Endodermal cell (in vitro differentiated cells): ENCODE data around the gene SRSF5. TPM values are rescaled to one million over a fixed set of nuclear protein-coding genes. Genes with fewer than 3 reads are reported as not detected.

ENCODE experiments used
- DNase-seq: peaks from one replicate; pipeline ENCODE4 v3.0.0-alpha.2; 2017
- H3K27ac ChIP-seq: 2 replicates; pipeline ENCODE4 v1.5.1; 2013; ENCODE audit warnings: mild to moderate bottlenecking, low read depth, low read length, moderate library complexity
- H3K27me3 ChIP-seq: 2 replicates; pipeline ENCODE4 v1.6.1; 2013; ENCODE audit warnings: mild to moderate bottlenecking, low read length, moderate library complexity; ENCODE audit not compliant: insufficient read depth, control insufficient read depth, poor library complexity, severe bottlenecking
- H3K36me3 ChIP-seq: 2 replicates; pipeline ENCODE4 v1.7.0; 2013; ENCODE audit warnings: mild to moderate bottlenecking, low read length, moderate library complexity; ENCODE audit not compliant: control insufficient read depth, insufficient read depth
- H3K4me1 ChIP-seq: one replicate; pipeline ENCODE4 v1.7.0; 2013; ENCODE audit warnings: low read length; ENCODE audit not compliant: control insufficient read depth, insufficient read depth
- H3K4me3 ChIP-seq: 2 replicates; pipeline ENCODE4 v1.5.1; 2013; ENCODE audit warnings: mild to moderate bottlenecking, low read length, moderate library complexity
- H3K9ac ChIP-seq: 2 replicates; pipeline ENCODE4 v1.6.1; 2013; ENCODE audit warnings: mild to moderate bottlenecking, low read length, moderate library complexity; ENCODE audit not compliant: poor library complexity, severe bottlenecking; ENCODE audit errors: extremely low read depth
- H3K9me3 ChIP-seq: 2 replicates; pipeline ENCODE4 v1.6.1; 2013; ENCODE audit warnings: mild to moderate bottlenecking, low read length, moderate library complexity; ENCODE audit not compliant: control insufficient read depth
- H3K27ac Mint-ChIP-seq: 2 replicates; pipeline ENCODE4 v1.8.0; 2020; ENCODE audit warnings: mixed read lengths
- H3K27me3 Mint-ChIP-seq: 2 replicates; pipeline ENCODE4 v1.8.0; 2021; ENCODE audit warnings: mild to moderate bottlenecking, mixed read lengths; ENCODE audit not compliant: insufficient read depth
- H3K36me3 Mint-ChIP-seq: 2 replicates; pipeline ENCODE4 v1.8.0; 2020; ENCODE audit warnings: low read depth, mixed read lengths
- H3K4me1 Mint-ChIP-seq: 2 replicates; pipeline ENCODE4 v1.8.0; 2020; ENCODE audit warnings: mixed read lengths
- H3K4me3 Mint-ChIP-seq: 2 replicates; pipeline ENCODE4 v1.8.0; 2020; ENCODE audit warnings: mild to moderate bottlenecking, moderate library complexity, mixed read lengths
- H3K9me3 Mint-ChIP-seq: 2 replicates; pipeline ENCODE4 v1.8.0; 2020; ENCODE audit warnings: mild to moderate bottlenecking, mixed read lengths
- CTCF ChIP-seq: fragments of 200-600 bp; sonication (generic); conservative IDR thresholded peaks from 2 replicates; pipeline ENCODE4 v1.5.0; 2021; ENCODE audit warnings: antibody characterized with exemption, mild to moderate bottlenecking
- WGBS, 2 experiments: methylation state at CpG; one replicate each; pipeline versions ENCODE4 v1.1.5 to v1.1.7; 2013; ENCODE audit warnings: missing lambda C conversion rate in 2 of 2, mixed read lengths in 1 of 2; ENCODE audit not compliant: insufficient coverage in 1 of 2, insufficient read length in 1 of 2; 5-methylcytosine and 5-hydroxymethylcytosine counted together
- total RNA-seq, 2 donors: library from RNA; stranded (reverse); fragmentation: NEBNext Ultra II Directional in 1 of 2; extraction: Animal tissue kit (Norgen Biotek cat#: 25700) in 1 of 2; gene quantifications; 2 replicates in 1 of 2; 3 replicates in 1 of 2; pipeline ENCODE4 v1.2.1, GENCODE V29; 2021

SRSF5 gene
- total RNA-seq, 2 donors from 2014 or later, result 285 to 307 TPM

- peaks cover 6% of the 10 kb centered on the region for H3K4me1 Mint-ChIP-seq
- no peak overlapping the region for H3K9ac ChIP-seq
- no peak overlapping the region for H3K4me3 Mint-ChIP-seq
- H3K9me3 Mint-ChIP-seq, result peaks cover 4% of the 10 kb centered on the region
- H3K36me3 ChIP-seq, result no peaks in the 10 kb centered on the region
- no peaks in the 10 kb centered on the region for H3K36me3 Mint-ChIP-seq
- 93% methylated on average over 2 to 5 of the region's 5 CpGs for WGBS, 2 experiments
- no peaks in the 10 kb centered on the region for H3K27me3 ChIP-seq
- H3K27ac ChIP-seq, result no peak overlapping the region
- peaks cover 5% of the 10 kb centered on the region for H3K27me3 Mint-ChIP-seq
- no peaks in the 10 kb centered on the region for H3K4me1 ChIP-seq
- H3K4me3 ChIP-seq, result no peak overlapping the region
- no peak for TF ChIP-seq CTCF
- no peaks in the 10 kb centered on the region for H3K9me3 ChIP-seq
- H3K27ac Mint-ChIP-seq, result no peak overlapping the region
- DNase-seq, result no peak
Observed at GRCh38 chr14:69797573-69798338, 30.8 kb downstream of the SRSF5 start.

GRCh38 chr14:69798339-69798735 is 31.4 kb downstream of the SRSF5 start:
- no peak overlapping the region for H3K4me3 ChIP-seq
- 98 to 100% methylated on average over 4 of the region's 4 CpGs for WGBS, 2 experiments
- H3K27me3 Mint-ChIP-seq, result peaks cover 5% of the 10 kb centered on the region

GRCh38 chr14:69803753-69804152 is 36.8 kb downstream of the SRSF5 start:
- peaks cover 4% of the 10 kb centered on the region for H3K9me3 Mint-ChIP-seq
- peaks cover 7% of the 10 kb centered on the region for H3K4me1 Mint-ChIP-seq
- Histone ChIP-seq H3K4me3 (no peak overlapping the region), H3K27ac (no peak overlapping the region), H3K36me3 (no peaks in the 10 kb centered on the region), H3K9me3 (no peaks in the 10 kb centered on the region), H3K4me1 (no peaks in the 10 kb centered on the region), H3K27me3 (no peaks in the 10 kb centered on the region), H3K9ac (no peak overlapping the region)
- H3K4me3 Mint-ChIP-seq, result no peak overlapping the region
- peak; percentile 53 for TF ChIP-seq CTCF
- H3K36me3 Mint-ChIP-seq, result no peaks in the 10 kb centered on the region
- DNase-seq, result no peak
- no peaks in the 10 kb centered on the region for H3K27me3 Mint-ChIP-seq
- no peak overlapping the region for H3K27ac Mint-ChIP-seq

More at GRCh38 chr14:69798339-69798735, 31.4 kb downstream of the SRSF5 start:
- no peak for DNase-seq
- Mint-ChIP-seq H3K4me3 (no peak overlapping the region), H3K36me3 (no peaks in the 10 kb centered on the region), H3K9me3 (peaks cover 4% of the 10 kb centered on the region), H3K4me1 (peaks cover 6% of the 10 kb centered on the region), H3K27ac (no peak overlapping the region)
- Histone ChIP-seq H3K27me3 (no peaks in the 10 kb centered on the region), H3K9ac (no peak overlapping the region), H3K4me1 (no peaks in the 10 kb centered on the region), H3K36me3 (no peaks in the 10 kb centered on the region), H3K27ac (no peak overlapping the region), H3K9me3 (no peaks in the 10 kb centered on the region)
- no peak for TF ChIP-seq CTCF
